Measurements from ENCODE around the gene STARD5. TPM values are rescaled to one million over a fixed set of nuclear protein-coding genes. Genes with fewer than 3 reads are reported as not detected.

Gene STARD5
- total RNA-seq, 6 experiments from 2014 or later: 16.4 to 49.9 (median 19.7) TPM

DNA sequence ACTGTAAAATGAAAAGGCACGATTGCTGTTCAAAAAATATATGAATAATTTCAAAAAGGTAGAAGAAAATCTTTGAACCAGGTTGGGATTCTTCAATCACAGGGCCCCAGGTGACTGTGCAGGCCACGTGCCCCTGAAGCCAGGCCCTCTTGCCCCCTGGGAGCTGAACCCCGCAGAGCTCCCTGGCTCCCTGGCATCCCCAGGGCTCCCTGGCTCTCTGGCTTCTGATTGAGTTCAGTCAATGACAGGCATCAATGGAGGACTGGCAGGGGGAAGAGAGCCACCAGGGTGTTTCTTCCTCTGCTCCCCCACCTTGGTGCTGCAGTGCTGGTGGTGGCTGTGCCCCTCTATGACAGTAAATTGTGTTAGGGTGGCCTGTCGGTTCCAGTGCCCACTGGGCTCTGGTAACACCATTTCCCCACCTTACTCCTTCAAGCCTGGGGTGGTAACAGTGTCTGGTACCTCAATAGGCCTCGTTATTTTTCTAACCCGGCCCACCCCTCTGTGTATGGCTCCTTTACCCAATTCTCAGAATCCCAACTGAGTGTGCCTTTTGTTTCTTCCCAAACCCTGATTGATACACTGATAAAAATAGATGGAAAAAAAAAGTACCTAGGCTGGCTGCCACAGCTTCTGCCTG lies 62.6 kb downstream of the STARD5 start:
- no peak overlapping the region for H3K27ac ChIP-seq
- H3K27me3 ChIP-seq: no peaks in the 10 kb centered on the region
- DNase-seq (no peak), ATAC-seq (no peak)
- no peaks in the 10 kb centered on the region for H3K36me3 ChIP-seq
- WGBS (ENCODE audit: insufficient coverage, low coverage, low lambda C conversion rate, missing lambda C conversion rate): 63% methylated on average over 4 of the region's 6 CpGs
- no peaks in the 10 kb centered on the region for H3K9me3 ChIP-seq
- peaks cover 0 to 10% (median 3%) of the 10 kb centered on the region in 4 donors for H3K4me1 ChIP-seq
- no peak overlapping the region for H3K4me3 ChIP-seq
- no peak for TF ChIP-seq POLR2A (IDR thresholded peaks at IDR 0.05)
- TF ChIP-seq, protein P1, sequence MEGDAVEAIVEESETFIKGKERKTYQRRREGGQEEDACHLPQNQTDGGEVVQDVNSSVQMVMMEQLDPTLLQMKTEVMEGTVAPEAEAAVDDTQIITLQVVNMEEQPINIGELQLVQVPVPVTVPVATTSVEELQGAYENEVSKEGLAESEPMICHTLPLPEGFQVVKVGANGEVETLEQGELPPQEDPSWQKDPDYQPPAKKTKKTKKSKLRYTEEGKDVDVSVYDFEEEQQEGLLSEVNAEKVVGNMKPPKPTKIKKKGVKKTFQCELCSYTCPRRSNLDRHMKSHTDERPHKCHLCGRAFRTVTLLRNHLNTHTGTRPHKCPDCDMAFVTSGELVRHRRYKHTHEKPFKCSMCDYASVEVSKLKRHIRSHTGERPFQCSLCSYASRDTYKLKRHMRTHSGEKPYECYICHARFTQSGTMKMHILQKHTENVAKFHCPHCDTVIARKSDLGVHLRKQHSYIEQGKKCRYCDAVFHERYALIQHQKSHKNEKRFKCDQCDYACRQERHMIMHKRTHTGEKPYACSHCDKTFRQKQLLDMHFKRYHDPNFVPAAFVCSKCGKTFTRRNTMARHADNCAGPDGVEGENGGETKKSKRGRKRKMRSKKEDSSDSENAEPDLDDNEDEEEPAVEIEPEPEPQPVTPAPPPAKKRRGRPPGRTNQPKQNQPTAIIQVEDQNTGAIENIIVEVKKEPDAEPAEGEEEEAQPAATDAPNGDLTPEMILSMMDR (IDR thresholded peaks at IDR 0.05): no peak
- intact Hi-C loops (cut with DNase I): loop anchor here in 1 of 2 donors (10.0 kb wide), 2 partner anchors 156 to 266 kb away; no protein-coding TSS in a partner anchor

DNA sequence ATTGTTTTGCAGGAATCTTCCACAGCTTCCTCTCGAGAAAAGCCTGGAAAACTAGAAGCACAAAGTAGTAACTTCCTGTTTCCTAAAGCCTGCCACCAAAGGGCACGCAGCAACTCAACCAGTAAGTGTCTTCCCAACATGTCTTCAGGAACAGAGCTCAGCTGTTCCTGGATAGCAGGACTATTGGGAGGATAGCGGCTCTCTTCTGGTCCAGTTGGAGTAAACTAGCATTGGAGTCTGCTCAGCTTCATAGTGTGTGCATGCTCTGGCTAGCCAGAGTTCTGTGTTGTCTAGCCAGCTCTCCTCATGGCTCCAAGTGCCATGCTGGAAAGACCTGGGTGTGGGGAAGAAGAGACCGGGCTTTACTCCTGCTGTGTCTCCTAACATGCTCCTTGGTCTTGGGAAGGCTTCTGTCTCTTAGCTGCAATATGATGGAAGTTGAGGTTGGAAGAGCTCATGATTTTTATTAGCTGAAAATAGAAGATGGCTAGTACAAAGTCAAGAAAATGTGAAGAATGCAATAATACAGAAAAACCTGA lies 64.1 kb downstream of the STARD5 start:
- no peak for DNase-seq
- H3K27me3 ChIP-seq: no peaks in the 10 kb centered on the region
- no peak overlapping the region for H3K27ac ChIP-seq
- H3K9me3 ChIP-seq: no peaks in the 10 kb centered on the region
- intact Hi-C loops (cut with DNase I): loop anchor here in 1 of 2 donors (10.0 kb wide), 3 partner anchors 95 to 265 kb away; no protein-coding TSS in a partner anchor
- 55% methylated on average over 4 of the region's 4 CpGs for WGBS (ENCODE audit: insufficient coverage, low coverage, low lambda C conversion rate, missing lambda C conversion rate)
- TF ChIP-seq, protein P1 (IDR thresholded peaks at IDR 0.05): no peak
- TF ChIP-seq POLR2A (IDR thresholded peaks at IDR 0.05): no peak
- no peak overlapping the region for H3K4me3 ChIP-seq
- H3K4me1 ChIP-seq: no peaks in the 10 kb centered on the region
- no peak for ATAC-seq
- H3K36me3 ChIP-seq: no peaks in the 10 kb centered on the region

Other genes with a start within 250 kb of the STARD5 start
- gene CFAP161, start 189.9 kb downstream of the STARD5 start, total RNA-seq: under 1 TPM in 2 of 6 experiments, not detected in 4; 0.25 to 0.42 TPM
- gene IL16, start 127.3 kb downstream of the STARD5 start, total RNA-seq: 1 to 10 TPM; 2.0 to 6.8 (median 3.2) TPM
- gene TMC3, start 50.1 kb upstream of the STARD5 start, total RNA-seq: under 1 TPM in 1 of 6 experiments, not detected in 5; 0.11 TPM